Measurements from ENCODE around the gene MAP3K3. TPM values are rescaled to one million over a fixed set of nuclear protein-coding genes. Genes with fewer than 3 reads are reported as not detected.

MAP3K3 gene
- polyA plus RNA-seq, 1 donor = 27.6 TPM

- DNase-seq = peak; percentile 63
Observed at GRCh38 chr17:63622574-63623390, 565 bp downstream of the MAP3K3 start.

GRCh38 chr17:63623786-63624530 lies 1.7 kb downstream of the MAP3K3 start:
- no peak for DNase-seq

GRCh38 chr17:63624531-63624880 lies 2.3 kb downstream of the MAP3K3 start:
- DNase-seq = no peak

DNA sequence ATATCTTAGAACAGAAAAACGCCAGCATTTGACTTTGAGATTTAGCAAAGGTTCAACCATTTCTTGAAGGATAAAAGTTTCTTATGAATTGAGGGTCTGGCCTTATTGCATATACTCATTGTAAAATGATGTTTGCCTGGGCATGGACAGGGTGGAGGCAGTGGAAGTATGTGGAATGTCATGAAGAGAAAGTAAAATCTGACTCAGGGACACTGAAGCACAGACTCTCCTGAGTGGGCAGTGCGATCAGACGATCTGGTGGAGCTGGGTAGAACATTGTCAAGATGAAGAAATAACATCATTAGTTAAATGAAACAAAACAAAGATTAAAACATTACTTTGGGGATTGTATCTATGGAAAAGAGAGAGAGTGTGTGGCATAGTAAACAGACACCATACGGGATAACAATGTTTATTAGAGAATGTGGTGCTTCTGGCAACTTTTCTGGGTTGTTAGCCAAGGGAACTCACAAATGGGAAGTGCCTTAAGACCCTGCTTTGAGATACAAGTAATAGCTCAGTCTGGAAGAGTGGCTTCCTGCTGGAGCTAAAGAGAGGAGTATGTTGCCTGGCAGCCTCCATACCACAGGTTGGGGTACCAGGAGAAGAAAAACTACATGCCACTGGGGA lies 4.4 kb downstream of the MAP3K3 start:
- DNase-seq = no peak

DNA sequence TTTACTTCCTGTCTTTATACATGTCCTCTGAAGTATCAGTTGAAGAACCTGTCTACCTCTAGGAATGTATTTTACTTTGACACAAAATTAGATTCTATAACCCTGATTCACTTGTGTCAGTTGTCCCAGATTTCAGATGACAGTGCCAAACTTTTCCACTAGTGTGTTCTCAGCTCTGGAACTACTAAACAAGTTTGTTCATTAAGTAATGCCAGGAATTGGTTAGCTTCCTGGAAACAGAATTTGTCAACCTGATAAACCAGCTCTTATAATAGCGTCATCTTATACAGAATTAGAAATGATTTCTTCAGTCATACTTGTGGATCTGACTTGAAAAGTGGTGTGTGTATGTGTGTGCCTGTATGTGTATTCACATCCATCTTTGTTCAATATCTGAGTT lies 7.4 kb downstream of the MAP3K3 start:
- no peak for DNase-seq

- no peak for DNase-seq
Observed at GRCh38 chr17:63631062-63631461, 8.8 kb downstream of the MAP3K3 start.

DNA sequence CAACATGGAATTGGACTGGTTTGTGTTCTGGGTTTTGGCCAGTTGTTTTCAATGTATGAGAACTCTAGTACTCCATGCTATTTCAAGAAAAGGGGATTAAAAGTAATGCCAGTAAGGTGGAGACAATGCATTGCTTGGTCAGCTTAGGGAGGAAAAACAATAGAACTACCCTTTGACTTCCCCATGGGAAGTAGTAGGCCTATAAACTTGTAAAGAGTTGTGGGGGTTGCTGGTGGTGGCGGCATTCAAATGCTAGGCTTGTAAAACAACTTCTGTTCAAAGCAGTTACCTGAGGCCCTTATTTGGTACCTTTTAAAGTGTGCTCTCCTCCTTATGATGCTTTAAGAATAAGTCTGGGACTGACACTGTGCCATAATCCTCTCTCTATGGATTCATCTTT lies 9.4 kb downstream of the MAP3K3 start:
- no peak for DNase-seq

- no peak for DNase-seq
Observed at GRCh38 chr17:63633742-63634141, 11.5 kb downstream of the MAP3K3 start.

- no peak for DNase-seq
Observed at GRCh38 chr17:63634163-63634562, 11.9 kb downstream of the MAP3K3 start.

- DNase-seq = no peak
Observed at GRCh38 chr17:63634816-63635215, 12.6 kb downstream of the MAP3K3 start.

GRCh38 chr17:63635290-63635689 lies 13.1 kb downstream of the MAP3K3 start:
- no peak for DNase-seq

- DNase-seq = no peak
Observed at GRCh38 chr17:63635787-63636186, 13.6 kb downstream of the MAP3K3 start.

DNA sequence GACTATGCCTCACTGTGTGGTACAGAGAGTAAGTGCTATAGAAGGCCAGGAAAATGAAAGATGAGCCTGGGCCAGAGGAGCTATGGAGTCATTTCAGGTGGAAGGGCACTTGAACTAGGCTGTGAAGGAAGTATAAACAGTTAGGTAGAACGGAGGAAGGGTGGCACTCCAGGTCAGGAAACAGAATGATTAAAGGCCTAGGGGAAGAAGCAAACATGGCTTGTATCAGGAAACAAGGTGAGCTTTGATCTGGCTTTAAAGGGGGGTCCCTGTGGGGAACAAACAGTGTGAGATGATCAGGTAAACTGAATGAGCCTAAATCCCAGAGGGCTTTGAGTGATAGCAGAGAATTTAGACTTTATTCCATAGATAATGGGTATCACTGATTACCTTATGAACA lies 16.9 kb downstream of the MAP3K3 start:
- DNase-seq = no peak

- DNase-seq = no peak
Observed at GRCh38 chr17:63640038-63640437, 17.8 kb downstream of the MAP3K3 start.

DNA sequence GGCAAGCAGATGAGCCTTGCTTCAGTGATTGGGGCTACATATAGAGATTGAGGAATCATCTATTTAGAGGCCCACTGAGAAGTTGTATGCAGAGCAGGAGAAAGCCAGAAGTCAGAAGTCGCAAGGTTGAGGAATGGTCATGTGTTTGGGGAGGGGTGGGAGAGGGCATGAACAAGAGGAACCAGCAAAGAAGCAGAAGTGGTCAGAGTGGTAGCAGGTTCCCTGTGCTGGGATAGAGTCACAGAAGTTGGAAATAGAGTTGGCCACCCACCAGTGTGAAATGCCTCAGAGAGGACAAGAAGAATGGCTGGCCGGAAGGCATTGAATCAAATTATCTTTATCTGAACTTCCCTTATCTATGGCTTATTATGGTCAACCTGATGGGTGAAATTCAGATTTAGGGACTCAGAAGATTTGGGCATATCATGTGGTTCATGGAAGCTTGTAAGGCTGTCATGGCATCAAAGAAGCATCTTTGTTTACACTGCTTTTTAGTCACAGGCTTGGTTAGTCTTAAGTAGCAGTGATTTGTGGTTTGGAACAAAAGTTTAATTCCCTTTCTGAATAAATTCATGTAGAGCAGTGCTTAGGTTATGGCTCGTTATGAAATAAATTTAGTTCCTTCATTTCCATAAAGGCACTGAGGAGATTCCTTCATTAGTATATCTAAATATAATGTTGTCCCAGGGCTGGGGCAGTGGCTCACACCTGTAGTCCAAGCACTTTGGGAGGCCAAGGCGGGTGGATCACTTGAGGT lies 19.7 kb downstream of the MAP3K3 start:
- DNase-seq = peak; percentile 38

GRCh38 chr17:63644846-63645245 lies 22.6 kb downstream of the MAP3K3 start:
- DNase-seq = no peak

GRCh38 chr17:63645775-63646487 lies 23.7 kb downstream of the MAP3K3 start:
- DNase-seq = no peak

DNA sequence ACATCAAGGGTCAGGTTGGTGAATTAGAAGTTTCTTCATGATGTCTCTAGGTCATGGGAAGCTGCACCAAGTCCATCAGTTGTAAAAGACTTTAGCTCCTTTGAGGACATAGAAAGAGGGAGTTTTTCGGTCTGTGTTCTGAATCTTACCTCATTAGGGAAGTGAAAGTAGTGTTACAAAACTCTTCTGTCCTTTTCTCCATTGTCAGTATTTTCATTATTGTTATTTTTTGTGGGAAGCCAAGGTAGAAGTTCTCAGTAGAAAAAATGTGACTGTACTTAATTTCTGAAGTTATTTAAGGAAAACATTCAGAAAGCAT lies 24.2 kb downstream of the MAP3K3 start:
- DNase-seq = no peak

- no peak for DNase-seq
Observed at GRCh38 chr17:63647065-63647725, 25.0 kb downstream of the MAP3K3 start.

DNA sequence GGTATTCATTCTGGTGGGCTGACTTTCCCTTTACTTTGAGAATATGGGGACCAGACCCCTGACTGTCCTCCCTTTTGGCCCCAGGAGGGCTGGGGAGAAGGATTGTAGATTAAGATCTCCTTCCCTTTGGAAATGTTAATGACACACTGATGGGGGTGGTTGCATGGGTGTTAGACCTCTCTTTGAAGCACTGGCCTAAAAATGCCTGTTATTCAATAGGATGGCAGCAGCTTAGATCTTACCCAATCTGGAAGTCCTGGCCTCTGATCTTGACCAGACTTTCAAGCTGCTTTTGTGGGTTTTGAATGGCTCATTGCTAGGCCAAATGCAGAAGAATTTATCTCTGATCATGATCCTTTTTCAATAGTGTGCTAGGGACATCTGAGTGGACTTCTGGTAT lies 25.7 kb downstream of the MAP3K3 start:
- DNase-seq = no peak

GRCh38 chr17:63649813-63650212 lies 27.6 kb downstream of the MAP3K3 start:
- DNase-seq = no peak

GRCh38 chr17:63652106-63652505 lies 29.9 kb downstream of the MAP3K3 start:
- DNase-seq = no peak

Measured in hindlimb muscle (tissue), 1 donor.